SK-N-SH treated with all-trans-retinoic acid at 6 μM for 48 hours (cell line): Measurements from ENCODE around the gene AMMECR1.

Experiments used
- ATAC-seq: fragments of 200-7000 bp; cut with Tn5 transposase; 3 replicates; pipeline ENCODE4 v1.9.1; 2020; ENCODE audit warnings: mild to moderate bottlenecking, moderate library complexity
- ARNTL ChIP-seq: fragments of 450-650 bp; formaldehyde crosslinking; IDR thresholded peaks from 2 replicates; pipeline ENCODE4 v1.5.0; 2020; ENCODE audit warnings: low read depth, mild to moderate bottlenecking, moderate library complexity, borderline replicate concordance
- BACH2 ChIP-seq: fragments of 250-450 bp; sonication (Bioruptor Pico); IDR thresholded peaks from 2 replicates; pipeline ENCODE4 v1.9.0; 2021; ENCODE audit warnings: mild to moderate bottlenecking, borderline replicate concordance
- CSDC2 ChIP-seq: fragments of 250-450 bp; sonication (Bioruptor Pico); IDR thresholded peaks from 2 replicates; pipeline ENCODE4 v1.5.0; 2020; ENCODE audit warnings: mild to moderate bottlenecking, moderate library complexity
- ESRRG ChIP-seq: fragments of 250-450 bp; sonication (Bioruptor Pico); IDR thresholded peaks from 2 replicates; pipeline ENCODE4 v1.6.1; 2021; ENCODE audit warnings: mild to moderate bottlenecking
- GLIS3 ChIP-seq: fragments of 250-450 bp; sonication (Bioruptor Pico); IDR thresholded peaks from 2 replicates; pipeline ENCODE4 v1.5.0; 2020; ENCODE audit warnings: mild to moderate bottlenecking, moderate library complexity
- ISL1 ChIP-seq: fragments of 250-450 bp; sonication (Bioruptor Pico); IDR thresholded peaks from 2 replicates; pipeline ENCODE4 v2.1.2; 2022; ENCODE audit warnings: mild to moderate bottlenecking, moderate library complexity
- OSR1 ChIP-seq: fragments of 250-450 bp; sonication (Bioruptor Pico); IDR thresholded peaks from 2 replicates; pipeline ENCODE4 v1.8.0; 2022; ENCODE audit warnings: moderate library complexity, mild to moderate bottlenecking, inconsistent platforms
- PPARA ChIP-seq: fragments of 250-450 bp; sonication (Bioruptor Pico); IDR thresholded peaks from 2 replicates; pipeline ENCODE4 v1.5.0; 2020; ENCODE audit warnings: mild to moderate bottlenecking, borderline replicate concordance
- RARB ChIP-seq: fragments of 250-450 bp; sonication (Bioruptor Pico); IDR thresholded peaks from 2 replicates; pipeline ENCODE4 v1.8.0; 2021; ENCODE audit warnings: mild to moderate bottlenecking, moderate library complexity
- SNAI2 ChIP-seq: fragments of 250-450 bp; sonication (Bioruptor Pico); IDR thresholded peaks from 2 replicates; pipeline ENCODE4 v1.5.0; 2020; ENCODE audit warnings: mild to moderate bottlenecking, moderate library complexity
- TCF4 ChIP-seq: fragments of 250-450 bp; sonication (Bioruptor Pico); IDR thresholded peaks from 2 replicates; pipeline ENCODE4 v1.8.0; 2021; ENCODE audit warnings: mild to moderate bottlenecking, moderate library complexity, borderline replicate concordance
- TOX ChIP-seq: fragments of 250-450 bp; sonication (Bioruptor Pico); IDR thresholded peaks from 2 replicates; pipeline ENCODE4 v1.8.0; 2021; ENCODE audit warnings: mild to moderate bottlenecking, moderate library complexity, borderline replicate concordance
- ZC3H10 ChIP-seq: fragments of 250-450 bp; sonication (Bioruptor Pico); IDR thresholded peaks from 2 replicates; pipeline ENCODE4 v1.5.1; 2021; ENCODE audit warnings: mild to moderate bottlenecking, moderate library complexity
- ZFP3 ChIP-seq: fragments of 250-450 bp; sonication (Bioruptor Pico); IDR thresholded peaks from 2 replicates; pipeline ENCODE4 v1.5.0; 2020; ENCODE audit warnings: mild to moderate bottlenecking, moderate library complexity
- ZFP30 ChIP-seq: fragments of 450-650 bp; formaldehyde crosslinking; IDR thresholded peaks from 2 replicates; pipeline ENCODE4 v1.5.0; 2022; ENCODE audit warnings: mild to moderate bottlenecking, moderate library complexity
- ZNF565 ChIP-seq: fragments of 450-650 bp; formaldehyde crosslinking; conservative IDR thresholded peaks from 2 replicates; pipeline ENCODE4 v1.5.0; 2020; ENCODE audit warnings: low read depth, mild to moderate bottlenecking, moderate library complexity
- ZNF70 ChIP-seq: fragments of 450-650 bp; formaldehyde crosslinking; IDR thresholded peaks from 2 replicates; pipeline ENCODE4 v1.5.0; 2020; ENCODE audit warnings: mild to moderate bottlenecking, moderate library complexity
- ZNF8 ChIP-seq: fragments of 450-650 bp; formaldehyde crosslinking; IDR thresholded peaks from 2 replicates; pipeline ENCODE4 v1.5.0; 2020; ENCODE audit warnings: mild to moderate bottlenecking, moderate library complexity
- TF ChIP-seq, protein P1 (sequence below): fragments of 250-450 bp; sonication (Bioruptor Pico); IDR thresholded peaks from 2 replicates; pipeline ENCODE4 v1.5.0; 2020; ENCODE audit warnings: mild to moderate bottlenecking, moderate library complexity
- TF ChIP-seq, protein P2 (sequence below): fragments of 250-450 bp; sonication (Bioruptor Pico); IDR thresholded peaks from 2 replicates; pipeline ENCODE4 v1.8.0; 2020; ENCODE audit warnings: mild to moderate bottlenecking, moderate library complexity, borderline replicate concordance
- TF ChIP-seq, protein P3 (sequence below): fragments of 250-450 bp; sonication (Bioruptor Pico); IDR thresholded peaks from 2 replicates; pipeline ENCODE4 v1.5.1; 2021; ENCODE audit warnings: mild to moderate bottlenecking, moderate library complexity
- TF ChIP-seq, protein P4 (sequence below): fragments of 250-450 bp; sonication (Bioruptor Pico); IDR thresholded peaks from 2 replicates; pipeline ENCODE4 v1.5.1; 2020; ENCODE audit warnings: low read depth, mild to moderate bottlenecking, moderate library complexity
- TF ChIP-seq, protein P5 (sequence below): fragments of 250-450 bp; sonication (Bioruptor Pico); IDR thresholded peaks from 2 replicates; pipeline ENCODE4 v1.8.0; 2021; ENCODE audit warnings: low read depth, mild to moderate bottlenecking, moderate library complexity, borderline replicate concordance

The AMMECR1 gene

DNA sequence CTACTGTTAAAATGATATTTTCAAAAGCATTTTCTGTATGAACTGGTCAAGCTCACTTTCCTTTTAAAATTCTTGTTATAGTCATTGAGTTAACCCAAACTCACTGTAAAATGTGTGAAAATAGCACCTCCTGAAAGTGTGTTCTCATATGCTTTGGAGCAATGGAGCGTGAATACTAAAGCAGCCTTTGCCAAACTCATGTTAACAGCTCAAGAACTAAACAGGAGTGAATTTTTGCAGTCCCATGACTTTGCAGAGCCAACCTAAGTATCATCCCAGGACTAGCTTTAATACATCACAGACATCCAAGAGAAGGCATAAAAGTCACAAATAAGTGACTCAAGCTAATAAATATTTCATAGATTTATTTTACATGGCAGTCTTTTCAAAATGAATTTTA lies 2.3 kb downstream of the AMMECR1 start:
- ATAC-seq = no peak
- TF ChIP-seq ARNTL (CRISPR knock-in tag) = no peak
- TF ChIP-seq, protein P1, sequence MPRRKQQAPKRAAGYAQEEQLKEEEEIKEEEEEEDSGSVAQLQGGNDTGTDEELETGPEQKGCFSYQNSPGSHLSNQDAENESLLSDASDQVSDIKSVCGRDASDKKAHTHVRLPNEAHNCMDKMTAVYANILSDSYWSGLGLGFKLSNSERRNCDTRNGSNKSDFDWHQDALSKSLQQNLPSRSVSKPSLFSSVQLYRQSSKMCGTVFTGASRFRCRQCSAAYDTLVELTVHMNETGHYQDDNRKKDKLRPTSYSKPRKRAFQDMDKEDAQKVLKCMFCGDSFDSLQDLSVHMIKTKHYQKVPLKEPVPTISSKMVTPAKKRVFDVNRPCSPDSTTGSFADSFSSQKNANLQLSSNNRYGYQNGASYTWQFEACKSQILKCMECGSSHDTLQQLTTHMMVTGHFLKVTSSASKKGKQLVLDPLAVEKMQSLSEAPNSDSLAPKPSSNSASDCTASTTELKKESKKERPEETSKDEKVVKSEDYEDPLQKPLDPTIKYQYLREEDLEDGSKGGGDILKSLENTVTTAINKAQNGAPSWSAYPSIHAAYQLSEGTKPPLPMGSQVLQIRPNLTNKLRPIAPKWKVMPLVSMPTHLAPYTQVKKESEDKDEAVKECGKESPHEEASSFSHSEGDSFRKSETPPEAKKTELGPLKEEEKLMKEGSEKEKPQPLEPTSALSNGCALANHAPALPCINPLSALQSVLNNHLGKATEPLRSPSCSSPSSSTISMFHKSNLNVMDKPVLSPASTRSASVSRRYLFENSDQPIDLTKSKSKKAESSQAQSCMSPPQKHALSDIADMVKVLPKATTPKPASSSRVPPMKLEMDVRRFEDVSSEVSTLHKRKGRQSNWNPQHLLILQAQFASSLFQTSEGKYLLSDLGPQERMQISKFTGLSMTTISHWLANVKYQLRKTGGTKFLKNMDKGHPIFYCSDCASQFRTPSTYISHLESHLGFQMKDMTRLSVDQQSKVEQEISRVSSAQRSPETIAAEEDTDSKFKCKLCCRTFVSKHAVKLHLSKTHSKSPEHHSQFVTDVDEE = no peak
- TF ChIP-seq CSDC2 (CRISPR knock-in tag) = no peak
- TF ChIP-seq RARB (CRISPR knock-in tag) = no peak
- TF ChIP-seq SNAI2 = no peak
- no peak for TF ChIP-seq TCF4
- no peak for TF ChIP-seq ZNF70
- TF ChIP-seq, protein P2, sequence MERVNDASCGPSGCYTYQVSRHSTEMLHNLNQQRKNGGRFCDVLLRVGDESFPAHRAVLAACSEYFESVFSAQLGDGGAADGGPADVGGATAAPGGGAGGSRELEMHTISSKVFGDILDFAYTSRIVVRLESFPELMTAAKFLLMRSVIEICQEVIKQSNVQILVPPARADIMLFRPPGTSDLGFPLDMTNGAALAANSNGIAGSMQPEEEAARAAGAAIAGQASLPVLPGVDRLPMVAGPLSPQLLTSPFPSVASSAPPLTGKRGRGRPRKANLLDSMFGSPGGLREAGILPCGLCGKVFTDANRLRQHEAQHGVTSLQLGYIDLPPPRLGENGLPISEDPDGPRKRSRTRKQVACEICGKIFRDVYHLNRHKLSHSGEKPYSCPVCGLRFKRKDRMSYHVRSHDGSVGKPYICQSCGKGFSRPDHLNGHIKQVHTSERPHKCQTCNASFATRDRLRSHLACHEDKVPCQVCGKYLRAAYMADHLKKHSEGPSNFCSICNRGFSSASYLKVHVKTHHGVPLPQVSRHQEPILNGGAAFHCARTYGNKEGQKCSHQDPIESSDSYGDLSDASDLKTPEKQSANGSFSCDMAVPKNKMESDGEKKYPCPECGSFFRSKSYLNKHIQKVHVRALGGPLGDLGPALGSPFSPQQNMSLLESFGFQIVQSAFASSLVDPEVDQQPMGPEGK = no peak
- no peak for TF ChIP-seq ZC3H10 (CRISPR knock-in tag)
- TF ChIP-seq ZFP3 (CRISPR knock-in tag) = no peak
- TF ChIP-seq ESRRG (CRISPR knock-in tag) = no peak
- TF ChIP-seq, protein P3, sequence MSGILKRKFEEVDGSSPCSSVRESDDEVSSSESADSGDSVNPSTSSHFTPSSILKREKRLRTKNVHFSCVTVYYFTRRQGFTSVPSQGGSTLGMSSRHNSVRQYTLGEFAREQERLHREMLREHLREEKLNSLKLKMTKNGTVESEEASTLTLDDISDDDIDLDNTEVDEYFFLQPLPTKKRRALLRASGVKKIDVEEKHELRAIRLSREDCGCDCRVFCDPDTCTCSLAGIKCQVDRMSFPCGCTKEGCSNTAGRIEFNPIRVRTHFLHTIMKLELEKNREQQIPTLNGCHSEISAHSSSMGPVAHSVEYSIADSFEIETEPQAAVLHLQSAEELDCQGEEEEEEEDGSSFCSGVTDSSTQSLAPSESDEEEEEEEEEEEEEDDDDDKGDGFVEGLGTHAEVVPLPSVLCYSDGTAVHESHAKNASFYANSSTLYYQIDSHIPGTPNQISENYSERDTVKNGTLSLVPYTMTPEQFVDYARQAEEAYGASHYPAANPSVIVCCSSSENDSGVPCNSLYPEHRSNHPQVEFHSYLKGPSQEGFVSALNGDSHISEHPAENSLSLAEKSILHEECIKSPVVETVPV (CRISPR knock-in tag) = no peak
- TF ChIP-seq TOX (CRISPR knock-in tag) = no peak
- no peak for TF ChIP-seq GLIS3 (CRISPR knock-in tag)
- TF ChIP-seq ZFP30 (CRISPR knock-in tag) = no peak
- TF ChIP-seq PPARA (CRISPR knock-in tag) = no peak
- TF ChIP-seq ZNF8 = no peak

DNA sequence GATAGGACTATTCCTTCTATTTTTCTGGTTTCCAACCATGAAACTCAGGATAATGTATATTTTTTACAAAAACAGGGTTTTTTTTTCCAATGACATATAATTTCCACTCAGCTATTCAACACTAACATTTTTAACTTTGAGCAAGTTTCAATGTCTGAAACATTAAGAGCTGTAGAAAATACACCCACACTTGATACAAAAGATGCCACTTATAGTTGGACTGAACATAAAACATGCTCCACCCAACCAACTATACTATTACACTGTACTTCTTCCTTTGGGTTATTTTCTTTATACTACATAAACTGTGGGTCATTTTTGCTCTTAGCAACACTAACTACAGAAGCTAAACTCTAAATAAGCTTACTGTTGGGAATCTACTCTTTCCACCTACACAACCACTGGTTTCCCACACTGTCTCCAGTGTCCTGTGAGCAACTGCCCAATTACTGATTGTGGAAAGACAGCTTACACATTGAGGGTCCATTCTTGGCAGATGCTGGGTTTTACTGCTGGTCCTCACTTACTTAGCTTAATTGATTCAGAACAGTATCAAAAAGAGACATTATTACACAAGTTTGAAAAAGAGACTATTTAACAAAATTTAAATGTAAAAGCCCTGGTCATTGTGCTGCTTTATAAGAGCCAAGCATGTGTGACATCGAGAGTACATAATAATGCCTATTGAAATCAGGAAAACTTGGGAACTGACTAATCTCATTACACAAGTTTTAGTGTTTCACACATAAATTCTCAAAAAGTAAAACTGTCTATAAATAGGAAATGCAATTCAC lies 6.3 kb downstream of the AMMECR1 start:
- TF ChIP-seq BACH2 (CRISPR knock-in tag) = no peak
- TF ChIP-seq, protein P4, sequence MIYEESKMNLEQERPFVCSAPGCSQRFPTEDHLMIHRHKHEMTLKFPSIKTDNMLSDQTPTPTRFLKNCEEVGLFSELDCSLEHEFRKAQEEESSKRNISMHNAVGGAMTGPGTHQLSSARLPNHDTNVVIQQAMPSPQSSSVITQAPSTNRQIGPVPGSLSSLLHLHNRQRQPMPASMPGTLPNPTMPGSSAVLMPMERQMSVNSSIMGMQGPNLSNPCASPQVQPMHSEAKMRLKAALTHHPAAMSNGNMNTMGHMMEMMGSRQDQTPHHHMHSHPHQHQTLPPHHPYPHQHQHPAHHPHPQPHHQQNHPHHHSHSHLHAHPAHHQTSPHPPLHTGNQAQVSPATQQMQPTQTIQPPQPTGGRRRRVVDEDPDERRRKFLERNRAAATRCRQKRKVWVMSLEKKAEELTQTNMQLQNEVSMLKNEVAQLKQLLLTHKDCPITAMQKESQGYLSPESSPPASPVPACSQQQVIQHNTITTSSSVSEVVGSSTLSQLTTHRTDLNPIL (CRISPR knock-in tag) = no peak
- TF ChIP-seq ZNF565 (CRISPR knock-in tag) = no peak
- TF ChIP-seq TCF4 = no peak
- TF ChIP-seq OSR1 (CRISPR knock-in tag) = no peak
- no peak for TF ChIP-seq ZFP30 (CRISPR knock-in tag)
- TF ChIP-seq TOX (CRISPR knock-in tag) = no peak
- no peak for TF ChIP-seq ZNF70
- TF ChIP-seq, protein P5, sequence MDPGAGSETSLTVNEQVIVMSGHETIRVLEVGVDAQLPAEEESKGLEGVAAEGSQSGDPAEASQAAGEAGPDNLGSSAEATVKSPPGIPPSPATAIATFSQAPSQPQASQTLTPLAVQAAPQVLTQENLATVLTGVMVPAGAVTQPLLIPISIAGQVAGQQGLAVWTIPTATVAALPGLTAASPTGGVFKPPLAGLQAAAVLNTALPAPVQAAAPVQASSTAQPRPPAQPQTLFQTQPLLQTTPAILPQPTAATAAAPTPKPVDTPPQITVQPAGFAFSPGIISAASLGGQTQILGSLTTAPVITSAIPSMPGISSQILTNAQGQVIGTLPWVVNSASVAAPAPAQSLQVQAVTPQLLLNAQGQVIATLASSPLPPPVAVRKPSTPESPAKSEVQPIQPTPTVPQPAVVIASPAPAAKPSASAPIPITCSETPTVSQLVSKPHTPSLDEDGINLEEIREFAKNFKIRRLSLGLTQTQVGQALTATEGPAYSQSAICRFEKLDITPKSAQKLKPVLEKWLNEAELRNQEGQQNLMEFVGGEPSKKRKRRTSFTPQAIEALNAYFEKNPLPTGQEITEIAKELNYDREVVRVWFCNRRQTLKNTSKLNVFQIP (CRISPR knock-in tag) = no peak
- TF ChIP-seq ISL1 (CRISPR knock-in tag) = no peak
- TF ChIP-seq, protein P2 = no peak
- no peak for ATAC-seq
